HFF-Myc (cell line): ENCODE results near the gene NLRP2B.

Experiments used
- DNase-seq: peaks from one replicate; pipeline ENCODE4 v3.0.0-alpha.2; 2011; ENCODE audit warnings: low read depth; ENCODE audit errors: extremely low read depth
- H3K4me3 ChIP-seq: replicated peaks from 2 replicates; pipeline ENCODE4 v1.5.1; 2011; ENCODE audit warnings: low read depth, mild to moderate bottlenecking, control low read depth, low read length
- CTCF ChIP-seq: IDR thresholded peaks from 2 replicates; pipeline ENCODE4 v1.5.1; 2012; ENCODE audit warnings: mild to moderate bottlenecking, low read depth, low read length, control low read depth; ENCODE audit errors: missing control alignments

Gene NLRP2B

DNA sequence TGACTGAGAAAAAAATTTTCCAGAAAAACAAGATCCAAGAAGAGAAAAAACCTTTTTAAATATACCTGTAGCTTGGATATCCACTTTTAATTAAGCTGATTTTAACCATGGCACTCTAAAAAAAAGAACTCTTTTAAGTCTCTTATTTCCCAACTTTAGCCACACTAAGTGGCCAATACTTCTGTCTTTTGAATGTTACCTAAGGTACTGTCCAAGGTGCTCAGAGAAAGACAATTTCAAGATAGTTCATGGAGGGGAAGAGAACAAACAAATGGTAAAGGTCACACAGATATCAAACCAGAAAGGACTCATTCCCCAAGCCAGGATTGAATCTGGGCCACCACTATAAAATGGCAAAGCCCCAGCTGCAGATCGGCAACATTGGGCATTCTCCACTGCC, 10.1 kb downstream of the NLRP2B start:
- H3K4me3 ChIP-seq = no peak overlapping the region
- TF ChIP-seq CTCF = no peak
- DNase-seq = no peak

DNA sequence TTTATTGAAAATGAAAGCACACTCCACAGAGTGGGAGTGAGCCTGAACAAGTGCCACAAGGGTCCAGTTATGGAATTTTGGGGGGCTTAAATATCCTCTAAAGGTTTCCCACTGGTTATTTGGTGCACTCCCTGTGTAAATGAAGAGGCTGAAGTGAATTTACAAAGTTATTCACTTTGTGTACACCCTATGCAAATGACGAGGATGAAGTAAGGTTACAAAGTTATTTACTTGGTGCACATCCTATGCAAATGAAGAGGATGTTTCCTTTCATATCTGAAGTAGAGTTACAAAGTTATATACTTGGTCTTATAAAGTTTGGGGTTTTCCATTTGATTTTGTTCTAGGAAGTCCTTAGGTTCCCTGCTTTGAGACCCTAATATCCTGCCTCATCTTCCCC, 13.1 kb downstream of the NLRP2B start:
- DNase-seq = no peak
- TF ChIP-seq CTCF = no peak
- H3K4me3 ChIP-seq = no peak overlapping the region

DNA sequence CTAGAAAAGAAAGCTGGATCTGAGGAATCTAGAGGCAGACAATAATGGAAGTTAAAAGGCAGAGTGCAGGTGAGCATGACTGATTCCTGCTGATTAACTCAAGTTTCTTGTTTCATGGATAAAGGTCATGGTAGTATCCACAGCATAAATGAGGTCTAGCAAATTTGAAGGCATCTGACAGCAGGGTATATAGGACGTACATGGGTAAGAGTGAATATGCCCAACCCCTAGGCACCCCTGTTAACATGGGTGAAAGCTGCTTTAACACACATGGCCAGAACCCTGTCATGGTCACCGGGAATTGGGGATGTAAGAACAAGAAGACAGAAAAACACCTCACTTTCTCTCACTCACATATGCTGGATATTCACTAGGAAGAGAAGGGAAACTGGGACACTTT, 25.0 kb downstream of the NLRP2B start:
- no peak for TF ChIP-seq CTCF
- H3K4me3 ChIP-seq = no peak overlapping the region
- no peak for DNase-seq

GRCh38 chrX:57652705-57653104, 27.4 kb downstream of the NLRP2B start:
- TF ChIP-seq CTCF = no peak
- DNase-seq = no peak
- no peak overlapping the region for H3K4me3 ChIP-seq

- DNase-seq = no peak
- TF ChIP-seq CTCF = no peak
Measured at GRCh38 chrX:57651169-57651919, 28.7 kb downstream of the NLRP2B start.

GRCh38 chrX:57647020-57647419, 33.0 kb downstream of the NLRP2B start:
- no peak for TF ChIP-seq CTCF
- no peak for DNase-seq
- H3K4me3 ChIP-seq = no peak overlapping the region

More at GRCh38 chrX:57651169-57651919, 28.7 kb downstream of the NLRP2B start:
- H3K4me3 ChIP-seq = no peak overlapping the region

- DNase-seq = no peak
- no peak for TF ChIP-seq CTCF
- no peak overlapping the region for H3K4me3 ChIP-seq
Measured at GRCh38 chrX:57643698-57644097, 36.4 kb downstream of the NLRP2B start.
